Measurements from ENCODE around the gene ITPK1.

ITPK1 gene

DNA sequence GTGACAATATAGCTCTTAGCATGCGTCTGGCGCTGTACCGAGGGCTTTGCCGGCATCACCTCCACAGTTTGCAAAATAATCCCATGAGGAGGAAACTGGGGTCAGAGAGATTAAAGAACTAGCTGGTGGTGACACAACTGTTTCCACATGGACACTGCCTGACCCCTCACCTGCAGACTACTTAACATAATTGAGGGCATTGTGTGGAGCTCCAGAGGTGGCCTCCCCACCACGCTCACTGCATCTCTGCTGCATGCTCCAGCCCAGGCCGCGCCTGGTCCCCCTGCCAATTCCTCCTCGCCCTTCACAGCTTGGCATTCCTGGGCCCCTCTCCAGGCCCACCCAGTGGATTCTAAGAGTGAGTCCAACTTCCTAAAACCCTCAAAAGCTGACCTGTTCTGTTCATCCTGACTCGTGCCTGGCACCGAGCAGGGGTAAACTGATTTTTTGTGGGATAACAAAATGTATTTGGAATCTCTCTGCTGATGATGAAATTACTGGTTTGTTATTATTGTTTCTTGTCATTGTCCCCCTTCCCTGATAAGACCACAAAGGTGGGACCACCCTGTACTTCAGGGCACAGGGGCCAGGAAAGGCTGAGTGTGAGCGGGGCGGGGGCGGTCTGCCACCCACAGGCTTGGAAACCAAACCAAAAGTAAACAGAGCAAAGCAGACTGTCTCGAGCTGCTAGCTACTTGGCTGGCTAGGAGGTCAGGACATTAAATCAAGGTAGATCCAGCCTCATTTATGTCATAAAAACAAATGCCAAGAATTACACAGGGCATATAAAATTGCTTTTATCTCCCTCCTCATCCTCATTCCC is 152.2 kb downstream of the ITPK1 start:
- DNase-seq, result no peak

DNA sequence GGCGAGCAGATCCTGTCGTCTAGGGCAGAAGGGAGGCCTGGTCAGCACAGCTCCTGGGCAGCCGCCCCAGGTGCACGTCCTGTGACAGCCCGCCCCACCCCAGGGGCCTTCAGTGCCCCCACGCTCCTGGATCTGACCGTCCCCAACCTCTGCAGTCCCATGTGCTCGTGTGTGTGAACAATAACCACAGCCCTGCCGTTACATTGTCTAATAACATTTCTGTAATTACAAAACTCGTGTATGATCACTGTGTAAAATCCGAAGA is 153.0 kb downstream of the ITPK1 start:
- no peak for DNase-seq

DNA sequence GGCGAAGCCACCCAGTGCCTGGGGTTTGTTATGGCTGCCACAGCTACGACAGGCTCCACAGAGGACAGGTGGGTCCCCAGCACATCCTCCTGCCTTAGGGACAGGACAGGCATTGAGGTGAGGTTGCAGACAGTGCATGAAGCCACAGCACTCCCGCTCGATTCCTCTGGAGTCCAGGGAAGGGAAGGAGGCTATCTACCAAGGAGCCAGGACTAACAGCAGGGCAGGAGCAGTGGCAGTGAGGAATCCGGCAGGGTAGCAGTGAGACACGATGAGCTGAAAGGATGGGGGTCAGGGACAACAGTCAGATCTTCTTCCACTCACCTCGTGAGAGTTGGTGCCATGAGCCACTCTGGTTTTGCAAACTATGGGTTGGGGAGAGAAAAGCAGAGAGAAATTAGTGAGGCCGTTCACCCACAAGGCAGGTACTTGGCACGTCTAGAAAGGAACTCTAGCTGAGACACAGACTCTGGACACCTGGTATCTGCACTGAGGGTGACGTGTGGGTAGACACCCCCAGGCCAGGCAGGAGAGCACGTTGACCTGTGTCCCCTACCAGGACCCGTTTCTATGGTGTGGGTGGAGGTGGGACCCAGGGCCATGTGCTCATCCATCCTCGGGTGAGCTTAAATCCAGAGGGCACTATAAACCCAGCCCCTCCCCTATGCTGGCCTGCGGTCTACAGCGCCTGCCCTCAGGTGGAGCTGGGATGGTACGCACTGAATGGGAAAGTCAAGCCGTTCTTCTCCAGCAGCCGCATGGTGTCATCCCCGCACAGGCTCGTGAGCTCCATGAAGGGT is 153.5 kb downstream of the ITPK1 start:
- DNase-seq, result no peak

DNA sequence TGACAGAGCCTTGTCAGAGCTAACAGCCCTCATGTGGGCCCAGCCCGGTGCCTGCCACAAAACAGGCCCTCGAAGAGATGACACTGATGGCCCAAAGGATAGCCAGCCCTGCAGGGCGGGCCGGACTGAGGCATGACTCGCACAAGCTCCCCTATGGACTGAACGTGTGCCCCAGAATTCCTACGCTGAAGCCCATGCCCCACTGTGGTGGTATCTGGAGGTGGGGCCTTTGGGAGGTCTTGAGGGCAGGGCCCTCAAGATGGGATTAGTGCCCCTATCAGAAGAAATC is 154.2 kb downstream of the ITPK1 start:
- DNase-seq, result no peak

DNA sequence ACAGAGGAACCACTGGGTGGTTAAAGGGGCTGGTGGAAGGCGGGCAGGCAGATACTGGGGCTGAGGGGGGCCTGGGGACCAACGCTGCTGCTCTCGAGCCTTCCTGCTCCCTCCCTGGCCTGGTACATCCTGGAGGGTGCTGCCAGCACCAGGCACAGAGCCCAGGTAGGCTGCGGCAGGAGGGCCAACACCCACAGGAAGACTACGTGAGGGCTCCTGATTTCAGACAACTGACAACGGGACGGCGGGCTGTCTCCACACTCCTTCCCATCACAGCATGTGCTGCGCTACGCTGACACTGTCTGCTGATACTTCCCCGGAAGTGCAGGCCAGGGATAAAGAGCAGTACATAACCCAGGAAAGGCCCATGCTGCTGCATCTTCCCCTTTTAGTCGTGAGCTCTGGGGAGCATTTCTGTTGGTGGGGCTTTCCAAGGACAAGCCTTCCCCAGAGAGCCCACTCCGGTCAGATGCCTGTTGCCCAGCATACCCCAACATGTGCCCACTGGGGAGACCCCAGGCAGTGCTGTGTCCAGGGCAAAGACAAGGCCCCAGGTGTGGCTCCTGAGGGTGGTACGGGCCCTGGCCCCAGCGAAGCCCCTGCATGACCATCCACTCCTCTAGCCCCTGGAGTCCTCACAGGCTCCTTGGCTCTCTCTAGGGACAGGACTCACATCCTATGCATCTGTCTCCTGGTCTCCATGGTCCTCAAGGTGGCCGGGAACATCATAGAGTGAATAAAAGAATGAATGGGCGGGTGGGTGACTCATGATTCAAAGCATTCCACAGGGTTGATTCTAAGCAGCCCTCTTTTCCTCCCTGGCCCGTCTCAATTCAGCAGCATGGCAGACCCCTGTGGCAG is 154.8 kb downstream of the ITPK1 start:
- no peak for DNase-seq

DNA sequence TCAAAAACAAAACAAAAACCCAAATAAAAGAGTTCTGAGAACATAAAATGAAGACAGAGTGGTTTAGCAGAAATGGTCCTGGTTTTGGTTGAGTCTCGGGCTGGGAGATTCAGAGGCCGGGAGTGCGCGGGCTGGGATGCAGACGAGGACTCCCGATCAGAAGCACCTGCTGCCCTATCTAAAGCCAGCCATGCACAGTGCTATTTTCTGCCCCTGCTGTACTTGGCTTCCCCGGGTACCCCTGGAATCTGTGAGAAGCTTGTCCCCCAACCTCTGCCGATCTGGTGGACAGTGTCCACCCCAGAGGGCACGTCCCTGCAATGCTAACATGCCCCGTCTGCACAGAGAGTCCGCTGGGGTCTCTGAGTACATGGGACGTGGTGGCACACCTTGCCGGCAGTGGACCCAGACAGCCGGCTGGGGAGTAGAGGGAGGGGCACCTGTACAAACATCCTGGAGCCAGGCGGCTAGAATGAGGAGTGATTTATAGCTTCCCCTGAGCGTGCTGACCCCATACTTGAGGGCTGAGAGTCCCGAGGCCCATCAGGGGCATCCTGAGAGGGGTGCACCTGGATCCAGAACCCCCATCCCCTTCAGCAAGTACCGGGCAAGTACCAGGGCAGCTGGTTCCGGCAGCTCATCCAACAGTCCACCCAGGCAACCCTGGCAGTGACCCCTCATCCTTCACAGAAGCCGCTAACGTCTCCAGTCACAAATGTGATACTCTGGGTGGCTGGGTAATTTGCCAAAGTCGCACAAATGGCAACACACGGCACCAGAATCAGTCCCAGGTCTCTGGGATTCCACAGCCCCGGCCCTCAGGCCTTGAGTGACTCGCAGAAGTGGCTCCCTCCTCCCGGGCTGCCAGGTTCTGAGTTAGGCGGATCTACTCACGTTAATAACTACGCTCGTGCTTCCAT is 155.7 kb downstream of the ITPK1 start:
- no peak for DNase-seq

DNA sequence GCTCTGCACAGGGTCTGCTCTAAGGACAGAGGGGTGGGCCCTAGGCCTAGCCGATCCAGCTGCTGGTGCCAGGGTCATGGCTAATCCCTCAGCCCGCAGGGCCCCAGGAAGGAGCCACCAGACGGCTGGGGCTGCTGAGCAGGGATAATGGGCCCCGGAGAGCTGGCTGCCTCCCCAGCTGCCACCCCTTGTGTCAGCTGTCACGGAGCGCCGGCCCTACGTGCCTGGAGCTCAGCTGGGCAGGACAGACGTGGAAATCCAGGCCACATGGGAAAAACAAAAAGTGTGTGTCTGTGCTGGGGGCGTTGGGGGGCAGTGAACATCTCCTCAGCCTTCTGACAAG is 156.6 kb downstream of the ITPK1 start:
- DNase-seq, result no peak

DNA sequence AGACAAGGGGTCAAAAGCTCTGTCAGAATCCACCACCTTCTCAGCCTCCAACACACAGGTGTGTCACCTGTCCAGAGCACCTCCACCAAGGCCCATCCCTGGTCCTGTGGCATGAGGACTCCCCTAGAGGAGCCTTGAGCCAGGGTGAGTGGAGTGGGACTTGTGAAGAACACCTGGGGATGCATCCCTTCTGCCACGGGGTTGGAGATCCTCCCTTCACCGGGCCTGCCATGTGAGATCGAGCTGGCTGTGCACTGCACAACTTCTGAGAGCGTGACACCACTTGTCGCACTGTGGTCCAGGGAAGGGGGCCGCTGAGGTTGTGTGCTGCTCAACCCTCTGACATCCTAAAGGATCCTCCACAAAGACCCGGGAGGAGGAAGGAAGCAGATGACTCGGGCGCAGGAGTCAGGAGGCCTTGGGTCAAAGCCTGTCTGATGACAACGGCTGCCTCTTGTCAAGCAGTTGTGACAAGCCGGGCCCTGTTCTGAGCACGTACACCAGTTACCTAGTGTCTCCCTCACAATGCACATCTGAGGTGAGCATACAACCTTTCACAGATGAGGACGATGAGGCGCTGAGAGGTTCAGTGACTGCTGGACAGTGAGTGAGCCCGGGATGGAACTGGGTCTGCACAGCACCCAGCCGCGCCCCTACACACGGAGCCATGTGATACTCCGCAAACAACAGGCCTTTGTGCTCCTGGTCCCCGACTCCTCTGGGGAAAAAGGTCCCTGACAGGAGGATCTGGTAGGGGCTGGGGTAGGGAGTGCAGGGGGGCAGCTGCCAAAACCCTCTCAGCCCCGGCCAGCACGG is 157.1 kb downstream of the ITPK1 start:
- DNase-seq, result no peak

DNA sequence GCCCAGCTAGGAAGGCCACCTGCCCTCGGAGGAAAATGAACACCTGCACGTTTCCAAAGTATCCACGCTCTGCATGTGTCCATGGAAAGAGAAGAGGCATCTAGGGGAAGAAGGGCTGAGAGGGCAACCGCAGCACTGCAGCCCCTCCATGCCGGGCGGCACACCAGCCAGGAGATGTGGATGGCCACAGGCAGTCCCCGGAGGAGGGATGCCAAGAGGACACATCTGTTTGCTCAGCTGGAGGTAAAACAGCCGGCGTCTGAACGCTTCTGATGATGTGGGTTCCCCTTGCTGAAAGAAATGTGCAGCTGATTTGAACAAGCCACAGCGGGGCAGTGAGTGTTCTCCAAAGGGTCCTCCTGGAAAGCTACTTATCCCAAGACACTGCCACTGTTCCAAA is 158.8 kb downstream of the ITPK1 start:
- DNase-seq, result no peak

DNA sequence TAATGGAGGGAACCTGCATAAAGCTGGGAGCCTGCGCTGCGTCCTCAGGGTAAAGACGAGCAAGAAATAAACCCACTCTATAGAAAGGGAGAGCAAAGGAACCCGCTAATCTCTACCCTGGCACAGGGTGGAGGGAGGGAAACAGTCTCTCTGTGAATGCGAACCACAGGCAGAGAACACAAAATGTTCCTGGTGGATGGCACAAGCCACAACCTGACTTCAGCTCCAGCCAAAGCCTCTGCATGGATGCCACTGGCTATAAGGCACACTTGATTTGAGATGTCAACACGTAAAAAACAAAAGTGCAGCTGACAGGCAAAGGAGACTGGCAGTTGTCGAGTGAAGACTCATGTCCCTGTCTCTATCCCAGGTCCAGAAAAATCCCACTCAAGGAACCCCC is 160.3 kb downstream of the ITPK1 start:
- DNase-seq, result no peak

DNA sequence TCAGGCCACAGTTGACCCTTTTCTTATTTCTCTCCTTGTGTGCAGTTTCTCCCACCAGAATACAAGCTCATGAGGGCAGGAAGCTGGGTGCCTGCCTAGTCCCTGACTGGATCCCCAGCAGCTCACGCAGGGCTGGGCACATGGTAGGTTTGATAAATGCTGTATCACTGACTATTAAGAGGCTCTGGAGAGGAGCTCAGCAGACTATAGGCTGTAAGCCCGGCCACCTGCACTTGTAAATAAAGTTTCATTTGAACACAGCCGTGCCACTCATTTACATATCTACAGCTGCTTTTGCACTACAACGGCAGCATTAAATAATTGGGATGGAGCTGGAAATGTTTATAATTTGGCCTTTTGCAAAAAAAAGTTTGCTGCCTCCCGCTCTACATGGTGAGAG is 160.8 kb downstream of the ITPK1 start:
- DNase-seq, result no peak

DNA sequence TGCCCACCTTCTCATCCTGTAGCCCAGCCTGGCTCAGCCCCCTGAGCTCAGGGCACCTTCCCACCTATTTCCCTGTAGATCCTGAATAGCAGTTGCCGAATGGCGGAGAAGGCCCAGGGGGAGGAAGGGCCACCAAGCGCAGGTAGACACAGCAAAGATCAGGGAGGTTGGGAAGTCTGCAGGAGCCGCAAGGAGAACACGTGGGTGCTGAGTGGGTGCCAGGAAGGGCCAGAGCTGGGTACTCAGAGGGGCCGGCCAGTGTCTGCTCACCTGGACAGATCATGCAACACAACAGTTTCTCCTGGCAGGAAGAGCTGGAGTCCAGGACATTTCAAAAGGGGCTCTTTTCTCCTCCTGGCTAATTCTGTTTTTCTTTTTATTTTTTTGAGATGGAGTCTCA is 162.2 kb downstream of the ITPK1 start:
- no peak for DNase-seq

DNA sequence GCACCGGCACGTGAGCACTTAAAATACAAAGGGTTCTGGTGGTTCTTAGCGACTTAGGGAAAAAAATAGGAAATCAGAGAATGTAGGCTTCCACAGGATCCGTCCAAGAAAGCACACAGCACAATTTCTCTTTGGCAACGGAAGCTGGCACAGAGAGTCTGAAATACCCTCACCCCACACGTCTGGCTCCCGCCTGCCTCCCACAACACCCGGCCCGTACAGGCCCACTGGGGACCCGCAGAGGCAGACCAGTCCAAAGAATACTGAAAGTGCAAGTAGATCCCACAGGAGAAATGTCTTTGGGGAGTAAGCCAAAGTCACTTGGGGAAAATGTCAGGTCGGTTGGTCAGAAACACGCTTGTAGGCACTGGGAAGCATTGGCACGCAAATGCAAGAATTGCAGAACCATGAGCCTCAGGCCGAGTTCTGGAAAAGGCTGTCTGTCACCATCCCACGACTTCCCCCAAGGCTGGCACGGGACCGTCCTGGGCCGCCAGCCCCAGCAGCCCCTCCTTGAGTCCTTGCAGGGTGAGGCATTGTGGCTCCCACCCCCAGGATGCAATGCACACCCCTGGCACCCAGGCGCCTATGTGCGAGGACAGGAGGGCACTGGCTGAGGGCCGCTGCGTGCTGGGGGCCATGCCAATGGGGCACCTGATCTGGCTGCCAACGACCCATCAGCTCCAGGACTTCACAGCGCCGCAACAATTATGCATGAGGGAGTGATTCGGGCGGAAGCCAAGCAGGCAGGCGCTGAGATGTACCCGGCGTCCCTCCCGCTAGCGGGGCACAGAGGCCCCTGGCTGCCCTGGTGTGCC is 163.0 kb downstream of the ITPK1 start:
- peak; percentile 59 to 82 for DNase-seq

DNA sequence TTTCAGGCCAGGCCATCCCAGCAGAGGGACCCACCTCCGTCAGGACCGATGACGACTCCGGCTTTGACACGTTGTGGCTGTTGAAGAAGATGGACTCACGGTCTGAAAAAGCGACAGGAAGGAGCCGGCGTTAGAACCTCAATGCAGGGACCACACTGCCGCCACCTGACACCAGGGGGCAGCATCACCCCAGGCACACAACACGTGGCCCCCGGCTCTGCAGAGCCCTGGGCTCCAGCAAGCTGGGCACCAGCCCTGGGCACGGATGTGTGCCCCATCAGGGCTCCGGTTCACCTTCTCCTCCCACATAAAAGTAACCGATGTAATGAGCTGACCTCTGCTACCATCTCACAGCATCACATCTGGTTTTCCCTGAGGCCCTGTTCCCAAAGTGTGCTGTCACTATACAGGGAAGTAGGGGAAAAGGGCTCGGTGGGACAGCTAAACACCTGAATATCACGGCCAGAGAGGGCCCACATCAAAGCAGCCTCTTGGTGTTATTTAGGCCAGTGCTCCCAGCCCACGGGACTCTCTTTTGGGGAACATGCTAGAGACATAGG is 163.7 kb downstream of the ITPK1 start:
- peak; percentile 79 to 80 for DNase-seq

DNA sequence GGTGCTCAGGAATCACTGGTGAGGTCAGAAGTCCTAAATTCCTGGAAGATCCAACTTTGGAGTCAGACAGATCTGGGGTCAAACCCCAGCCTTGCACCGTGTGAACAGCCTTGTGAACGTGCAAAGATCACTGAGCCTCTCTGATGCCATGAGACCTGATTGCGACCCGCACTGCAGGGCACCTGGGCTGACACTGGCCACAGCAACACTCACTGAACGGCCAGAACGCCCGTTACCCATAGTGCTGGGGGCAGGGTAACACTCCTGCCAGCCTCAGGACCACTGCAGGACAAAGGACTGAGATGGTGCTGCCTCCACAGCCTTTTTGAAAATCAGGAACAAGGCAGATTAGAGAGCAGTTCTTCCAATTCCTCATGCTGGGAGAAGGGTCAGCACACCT is 164.5 kb downstream of the ITPK1 start:
- no peak for DNase-seq

DNA sequence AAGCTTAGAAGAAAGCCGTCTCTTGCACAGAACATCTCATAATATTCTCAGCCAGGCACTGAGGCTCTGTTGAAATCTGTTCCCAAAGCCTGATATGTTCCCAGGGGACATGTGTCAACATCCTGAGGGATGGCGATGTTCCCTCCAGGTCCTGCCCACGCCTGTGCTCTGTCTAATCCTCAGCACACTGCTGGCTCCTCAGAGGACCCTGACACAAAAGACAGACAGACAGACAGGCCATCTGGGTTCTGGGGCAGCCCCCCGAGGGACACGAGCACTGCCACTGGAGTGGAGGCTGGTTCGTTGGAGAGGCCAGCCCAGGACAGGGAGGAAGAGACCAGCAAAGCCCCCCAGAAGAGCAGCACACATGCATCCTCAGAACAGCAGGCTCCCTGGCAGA is 165.0 kb downstream of the ITPK1 start:
- no peak for DNase-seq

DNA sequence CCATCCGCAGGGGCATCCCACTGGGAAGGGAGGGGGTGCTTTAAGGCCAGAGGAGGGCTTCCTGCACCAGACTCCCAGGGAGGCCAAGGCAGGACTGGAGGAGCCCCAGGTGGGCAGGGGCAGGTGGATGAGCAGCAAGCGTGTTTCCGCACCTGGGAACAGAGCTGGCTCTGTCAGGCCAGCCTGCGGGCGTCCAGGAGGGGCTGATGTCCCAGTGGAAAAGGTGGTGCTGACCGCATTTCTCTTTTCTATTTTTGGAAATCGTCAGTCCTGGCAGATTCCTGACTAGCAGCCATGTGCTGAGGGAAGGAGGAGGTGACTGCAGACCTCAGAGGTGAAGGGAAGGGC is 165.6 kb downstream of the ITPK1 start:
- DNase-seq, result no peak

DNA sequence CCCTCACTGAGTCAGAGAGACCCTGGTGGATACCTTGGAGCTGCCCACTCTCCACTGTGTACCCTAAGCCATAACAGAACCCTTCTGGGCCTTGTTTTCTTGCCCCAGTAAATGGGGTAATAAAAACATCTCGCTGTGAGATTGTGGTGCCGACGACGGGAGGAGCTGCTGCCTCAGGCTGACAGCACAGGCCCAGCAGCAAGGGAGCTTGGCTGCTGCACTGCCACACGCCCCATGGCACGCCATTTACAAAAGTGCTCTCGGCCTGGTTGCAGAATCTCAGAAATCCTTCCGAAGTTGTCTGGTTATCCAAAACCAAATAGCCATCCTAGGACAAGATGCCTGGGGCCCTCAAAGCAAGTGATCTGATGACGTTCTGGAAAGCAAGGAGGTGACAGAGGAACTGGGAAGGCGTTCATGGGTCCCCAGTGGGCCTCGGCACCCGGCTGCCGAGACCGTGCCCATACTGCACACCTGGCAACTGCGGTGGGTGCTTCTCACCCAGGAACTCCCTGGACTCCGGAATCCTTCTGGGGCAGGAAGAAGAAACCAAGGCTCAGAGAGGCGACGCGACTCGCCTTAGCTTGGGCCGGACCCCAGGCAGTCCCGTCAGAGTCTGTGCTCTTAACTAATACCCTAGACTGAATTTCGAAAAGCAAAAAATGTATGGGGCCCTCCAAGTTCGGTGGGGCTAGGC is 166.1 kb downstream of the ITPK1 start:
- DNase-seq, result no peak

DNA sequence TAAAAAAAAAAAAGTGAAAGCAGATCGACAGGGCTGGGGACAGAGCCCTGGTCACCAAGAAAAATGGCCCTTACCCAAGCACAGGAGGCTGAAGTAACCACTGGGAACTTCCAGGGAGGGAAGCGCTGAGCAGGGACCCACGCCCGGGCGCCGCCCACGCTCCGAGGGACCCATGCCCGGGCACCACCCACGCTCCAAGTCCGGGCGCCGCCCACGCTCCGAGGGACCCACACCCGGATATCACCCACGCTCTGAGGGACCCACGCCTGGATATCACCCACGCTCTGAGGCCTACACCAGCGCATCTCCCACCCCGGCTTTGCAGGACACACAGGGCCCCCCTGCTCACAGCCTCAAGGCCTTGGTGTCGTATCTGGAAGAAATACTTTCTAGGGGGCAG is 167.1 kb downstream of the ITPK1 start:
- no peak for DNase-seq
